Spleen (tissue), 11 donors: Measurements from ENCODE around the gene OR2A2. TPM values are rescaled to one million over a fixed set of nuclear protein-coding genes. Genes with fewer than 3 reads are reported as not detected.

ENCODE experiments used
- DNase-seq: peaks from one replicate; pipeline ENCODE4 v3.0.0-alpha.2; 2020
- H3K27ac ChIP-seq, 8 donors: fragments of 200-600 bp; sonication (generic) in 7 of 8; 1 replicate in 4 of 8; 2 replicates in 4 of 8; pipeline versions ENCODE4 v1.5.0 to v1.8.0; 2016 to 2021; ENCODE audit warnings: inconsistent platforms in 4 of 8, mild to moderate bottlenecking in 4 of 8, moderate library complexity in 1 of 8
- H3K27me3 ChIP-seq, 7 donors: fragments of 200-600 bp; sonication (generic) in 6 of 7; replicated peaks in 1 of 7; 1 replicate in 4 of 7; 2 replicates in 3 of 7; pipeline versions ENCODE4 v1.5.0 to v1.8.0; 2016 to 2021; ENCODE audit warnings: inconsistent platforms in 3 of 7, mild to moderate bottlenecking in 1 of 7
- H3K36me3 ChIP-seq, 6 donors: fragments of 200-600 bp; sonication (generic) in 5 of 6; 1 replicate in 4 of 6; 2 replicates in 2 of 6; pipeline versions ENCODE4 v1.5.0 to v1.8.0; 2016 to 2021; ENCODE audit warnings: inconsistent platforms in 2 of 6
- H3K4me1 ChIP-seq, 6 donors: fragments of 200-600 bp; sonication (generic) in 5 of 6; 1 replicate in 3 of 6; 2 replicates in 3 of 6; pipeline versions ENCODE4 v1.5.0 to v1.8.0; 2016 to 2021; ENCODE audit warnings: inconsistent platforms in 3 of 6
- H3K4me3 ChIP-seq, 8 donors: fragments of 200-600 bp; sonication (generic) in 7 of 8; 1 replicate in 4 of 8; 2 replicates in 4 of 8; pipeline versions ENCODE4 v1.5.0 to v1.8.0; 2016 to 2021; ENCODE audit warnings: inconsistent platforms in 4 of 8, mild to moderate bottlenecking in 4 of 8, moderate library complexity in 2 of 8
- H3K9me3 ChIP-seq, 8 donors: fragments of 200-600 bp; sonication (generic) in 7 of 8; 1 replicate in 4 of 8; 2 replicates in 4 of 8; pipeline versions ENCODE4 v1.5.0 to v1.8.0; 2016 to 2021; ENCODE audit warnings: inconsistent platforms in 4 of 8
- CTCF ChIP-seq, 11 experiments: fragments of 200-600 bp in 7 of 11; fragments of 450-650 bp in 4 of 11; sonication (generic) in 4 of 11; IDR thresholded peaks in 8 of 11; conservative IDR thresholded peaks in 3 of 11; 1 replicate in 7 of 11; 2 replicates in 4 of 11; pipeline versions ENCODE4 v1.4.0 to v1.8.0; 2016 to 2021; ENCODE audit warnings: antibody characterized with exemption in 11 of 11, inconsistent platforms in 4 of 11, mild to moderate bottlenecking in 1 of 11
- POLR2A ChIP-seq, 3 donors: fragments of 450-650 bp; IDR thresholded peaks; one replicate each; pipeline ENCODE4 v1.5.1; 2017; ENCODE audit warnings: antibody characterized with exemption in 3 of 3, mild to moderate bottlenecking in 1 of 3
- POLR2AphosphoS5 ChIP-seq, 3 donors: sonication (generic); formaldehyde crosslinking; IDR thresholded peaks; one replicate each; pipeline ENCODE4 v1.5.1; 2017; ENCODE audit warnings: antibody characterized with exemption in 3 of 3
- WGBS, 5 donors: extraction: QIAGEN DNeasy Blood & Tissue Kit in 3 of 5; methylation state at CpG; one replicate each; pipeline versions ENCODE4 v1.1.5 to v1.1.7; 2013 to 2018; 5-methylcytosine and 5-hydroxymethylcytosine counted together
- intact Hi-C: fragments of 100-400 bp; cut with DNase I; formaldehyde crosslinking; loops from one replicate; pipeline ENCODE4 v1.15.0; 2023; ENCODE audit warnings: low total_unique reads
- polyA plus RNA-seq, 3 donors: library from polyadenylated mRNA; stranded (reverse); fragments of 200-250 nt; gene quantifications; one replicate each; pipeline ENCODE4 v1.2.1, GENCODE V29; 2013
- total RNA-seq, 7 donors: library from RNA; depleted of rRNA in 3 of 7; stranded (reverse); fragments of >200 nt in 3 of 7; fragmentation: NEBNext Ultra II Directional in 4 of 7; extraction: Animal tissue kit (Norgen Biotek cat#: 25700) in 4 of 7; gene quantifications; one replicate each; pipeline versions ENCODE4 v1.1.0 to v1.2.1, GENCODE V29; 2016 to 2021
- donor health status: healthy with polysubstance abuse.
- donor health status: DM: no; HTN: no; CAD: no; lungs with moderate emphysema.
- donor health status: DM: no; HTN: no; CAD: no.
- donor health status: Bipolar disorder and iron deficiency.
- donor health status: healthy.
- donor health status: DM: no; HTN: no; CAD: no.
- donor health status: DM: yes; HTN: yes; CAD: no.

The OR2A2 gene
- total and polyA plus RNA-seq, 10 donors, result not detected

DNA sequence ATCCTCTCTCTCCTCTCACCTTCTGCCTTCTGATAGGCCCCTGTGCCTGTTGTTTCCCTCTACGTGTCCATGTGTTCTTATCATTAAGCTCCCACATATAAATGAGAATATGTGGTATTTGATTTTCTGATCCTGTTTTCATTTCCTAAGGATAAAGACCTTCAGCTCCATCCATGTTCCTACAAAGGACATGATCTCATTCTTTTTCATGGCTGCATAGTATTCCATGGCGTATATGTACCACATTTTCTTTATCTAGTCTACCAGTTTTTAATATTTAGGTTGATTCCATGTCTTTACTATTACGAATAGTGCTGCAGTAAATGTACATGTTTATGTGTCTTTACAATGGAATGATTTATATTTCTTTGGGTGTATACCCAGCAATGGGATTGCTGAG is 18.7 kb upstream of the OR2A2 start:
- 81 to 97% (median 90%) methylated on average over 3 of the region's 3 CpGs for WGBS, 5 donors
- H3K27ac ChIP-seq, result no peak overlapping the region
- H3K36me3 ChIP-seq, result no peaks in the 10 kb centered on the region
- peaks cover 0 to 10% (median 9%) of the 10 kb centered on the region in 8 donors for H3K9me3 ChIP-seq
- no peaks in the 10 kb centered on the region for H3K4me1 ChIP-seq
- H3K4me3 ChIP-seq, result no peak overlapping the region
- H3K27me3 ChIP-seq, result peaks cover 0 to 3% (median 0%) of the 10 kb centered on the region in 7 donors
- DNase-seq, result no peak
- TF ChIP-seq POLR2A (IDR thresholded peaks at IDR 0.05) (no peak), POLR2AphosphoS5 (IDR thresholded peaks at IDR 0.05) (no peak), CTCF (IDR thresholded peaks at IDR 0.05 in 8 of 11, conservative IDR thresholded peaks at IDR 0.05 in 3 of 11) (no peak)
- intact Hi-C loops, result no loop called here

DNA sequence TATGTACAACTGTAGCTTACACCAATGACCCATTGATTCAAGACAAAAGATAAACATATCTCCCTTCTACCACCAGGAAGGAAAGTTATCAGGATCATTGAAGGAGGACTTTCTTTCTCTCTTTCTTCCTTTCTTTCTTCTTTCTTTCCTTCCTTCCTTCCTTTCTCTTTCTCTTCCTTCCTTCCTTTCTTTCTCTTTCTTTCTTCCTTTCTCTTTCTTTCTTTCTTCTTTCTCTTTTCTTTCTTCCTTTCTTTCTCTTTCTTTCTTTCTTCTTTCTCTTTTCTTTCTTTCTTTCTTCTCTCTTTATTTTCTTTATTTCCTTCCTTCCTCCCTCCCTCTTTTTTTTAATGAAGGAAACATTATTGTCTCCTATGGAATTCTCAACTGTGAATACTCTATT is 10.6 kb upstream of the OR2A2 start:
- no peaks in the 10 kb centered on the region for H3K9me3 ChIP-seq
- H3K4me1 ChIP-seq, result no peaks in the 10 kb centered on the region
- H3K4me3 ChIP-seq, result no peak overlapping the region
- no peak overlapping the region for H3K27ac ChIP-seq
- H3K27me3 ChIP-seq, result peaks cover 0 to 9% (median 0%) of the 10 kb centered on the region in 7 donors
- TF ChIP-seq POLR2A (IDR thresholded peaks at IDR 0.05) (no peak), POLR2AphosphoS5 (IDR thresholded peaks at IDR 0.05) (no peak), CTCF (IDR thresholded peaks at IDR 0.05 in 8 of 11, conservative IDR thresholded peaks at IDR 0.05 in 3 of 11) (no peak)
- H3K36me3 ChIP-seq, result no peaks in the 10 kb centered on the region
- intact Hi-C loops, result no loop called here
- DNase-seq, result no peak

DNA sequence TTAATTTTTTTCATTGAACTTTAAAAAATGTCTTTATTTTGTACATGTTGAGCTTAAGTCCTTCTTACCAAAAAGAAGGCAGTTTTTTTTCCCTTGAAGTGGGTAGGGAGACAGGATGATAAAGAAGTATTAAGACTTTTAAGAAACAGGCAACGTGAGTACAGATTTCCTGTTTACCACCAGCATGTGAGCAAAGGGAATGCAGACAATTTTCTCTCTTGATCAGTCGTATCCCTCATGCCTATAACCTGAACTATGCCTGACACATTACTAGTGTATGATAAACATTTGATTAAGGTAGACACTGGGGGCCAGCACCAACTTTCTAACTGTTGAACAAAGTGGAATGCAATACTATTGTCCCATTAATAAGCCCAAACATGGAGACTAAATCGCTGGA is 8.8 kb upstream of the OR2A2 start:
- intact Hi-C loops, result no loop called here
- TF ChIP-seq CTCF (IDR thresholded peaks at IDR 0.05 in 8 of 11, conservative IDR thresholded peaks at IDR 0.05 in 3 of 11) (no peak), POLR2AphosphoS5 (IDR thresholded peaks at IDR 0.05) (no peak), POLR2A (IDR thresholded peaks at IDR 0.05) (no peak)
- H3K4me1 ChIP-seq, result no peaks in the 10 kb centered on the region
- H3K27me3 ChIP-seq, result peaks cover 0 to 7% (median 0%) of the 10 kb centered on the region in 7 donors
- WGBS, 5 donors, result 28 to 38% (median 32%) methylated on average over 3 of the region's 3 CpGs
- H3K36me3 ChIP-seq, result no peaks in the 10 kb centered on the region
- H3K4me3 ChIP-seq, result no peak overlapping the region
- H3K9me3 ChIP-seq, result no peaks in the 10 kb centered on the region
- no peak overlapping the region for H3K27ac ChIP-seq
- DNase-seq, result no peak

DNA sequence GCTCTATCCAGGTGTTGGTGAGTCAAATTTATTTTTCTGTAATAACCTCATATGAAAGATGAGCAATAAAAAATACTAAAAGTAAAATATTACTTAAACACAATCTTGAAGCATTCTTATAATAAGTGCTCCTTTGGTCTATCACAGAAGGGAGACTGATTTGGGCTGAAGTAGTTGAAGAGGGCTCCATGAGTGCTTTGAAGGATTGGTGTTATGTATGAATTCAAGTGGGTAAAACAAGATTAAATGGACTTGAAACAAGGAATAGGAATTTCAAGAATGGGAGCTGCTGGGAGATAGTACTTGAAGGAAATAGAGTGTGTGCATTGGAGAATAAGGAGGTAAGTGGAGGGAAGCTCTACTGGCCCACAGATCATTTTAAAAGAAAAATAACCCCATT is 7.3 kb upstream of the OR2A2 start:
- no peaks in the 10 kb centered on the region for H3K4me1 ChIP-seq
- no peak for DNase-seq
- H3K36me3 ChIP-seq, result no peaks in the 10 kb centered on the region
- TF ChIP-seq POLR2A (IDR thresholded peaks at IDR 0.05) (no peak), CTCF (IDR thresholded peaks at IDR 0.05 in 8 of 11, conservative IDR thresholded peaks at IDR 0.05 in 3 of 11) (no peak)
- H3K27me3 ChIP-seq, result no peaks in the 10 kb centered on the region
- H3K4me3 ChIP-seq, result no peak overlapping the region
- no peaks in the 10 kb centered on the region for H3K9me3 ChIP-seq
- intact Hi-C loops, result no loop called here
- no peak overlapping the region for H3K27ac ChIP-seq
